ENCODE results near the gene C1orf21. TPM values are rescaled to one million over a fixed set of nuclear protein-coding genes. Genes with fewer than 3 reads are reported as not detected.

Gene C1orf21
- total RNA-seq, 4 donors from 2014 or later = 106 to 206 (median 154) TPM

DNA sequence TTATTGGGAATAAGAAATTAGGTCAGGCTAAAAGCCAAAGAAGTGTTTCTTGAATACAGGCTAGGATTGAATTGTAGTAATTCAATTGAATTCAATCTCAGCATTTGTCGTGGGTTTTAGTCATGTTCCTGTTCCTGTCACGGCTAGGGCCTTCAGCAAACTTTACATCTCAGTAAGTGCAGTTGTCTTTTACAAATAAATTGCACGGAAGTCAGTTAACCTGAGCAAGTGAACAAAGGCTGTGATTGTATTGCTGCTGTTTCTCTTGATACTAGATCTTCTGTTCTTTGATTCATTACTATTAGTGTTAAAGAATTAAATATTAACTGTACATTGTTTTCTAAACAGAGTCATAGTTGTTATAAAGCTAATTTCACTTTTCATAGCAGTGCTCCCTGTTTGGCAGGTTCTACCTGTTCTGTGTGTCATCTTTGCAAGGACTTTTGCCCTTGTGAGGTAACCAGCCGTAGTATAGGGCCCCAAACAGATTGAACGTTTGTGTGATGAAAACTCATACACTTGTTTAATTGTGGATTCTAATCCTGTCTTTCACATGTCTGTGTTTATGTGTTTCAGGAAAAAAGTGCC, 203.4 kb downstream of the C1orf21 start:
- in situ Hi-C loops (cut with MboI; ENCODE audit: low sequenced_read_pairs in 4 of 4) = no loop called here
- no peaks in the 10 kb centered on the region for H3K9me3 ChIP-seq
- H3K4me1 ChIP-seq = peaks cover 3 to 25% of the 10 kb centered on the region in 2 donors
- peaks cover 0 to 5% of the 10 kb centered on the region in 2 donors for H3K36me3 ChIP-seq
- H3K27me3 ChIP-seq = no peaks in the 10 kb centered on the region
- ATAC-seq (no peak), DNase-seq (no peak)
- H3K27ac ChIP-seq = peak overlapping the region; percentile 27 to 45 (median 39)
- H3K4me3 ChIP-seq = no peak overlapping the region
- TF ChIP-seq, protein P1, sequence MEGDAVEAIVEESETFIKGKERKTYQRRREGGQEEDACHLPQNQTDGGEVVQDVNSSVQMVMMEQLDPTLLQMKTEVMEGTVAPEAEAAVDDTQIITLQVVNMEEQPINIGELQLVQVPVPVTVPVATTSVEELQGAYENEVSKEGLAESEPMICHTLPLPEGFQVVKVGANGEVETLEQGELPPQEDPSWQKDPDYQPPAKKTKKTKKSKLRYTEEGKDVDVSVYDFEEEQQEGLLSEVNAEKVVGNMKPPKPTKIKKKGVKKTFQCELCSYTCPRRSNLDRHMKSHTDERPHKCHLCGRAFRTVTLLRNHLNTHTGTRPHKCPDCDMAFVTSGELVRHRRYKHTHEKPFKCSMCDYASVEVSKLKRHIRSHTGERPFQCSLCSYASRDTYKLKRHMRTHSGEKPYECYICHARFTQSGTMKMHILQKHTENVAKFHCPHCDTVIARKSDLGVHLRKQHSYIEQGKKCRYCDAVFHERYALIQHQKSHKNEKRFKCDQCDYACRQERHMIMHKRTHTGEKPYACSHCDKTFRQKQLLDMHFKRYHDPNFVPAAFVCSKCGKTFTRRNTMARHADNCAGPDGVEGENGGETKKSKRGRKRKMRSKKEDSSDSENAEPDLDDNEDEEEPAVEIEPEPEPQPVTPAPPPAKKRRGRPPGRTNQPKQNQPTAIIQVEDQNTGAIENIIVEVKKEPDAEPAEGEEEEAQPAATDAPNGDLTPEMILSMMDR (IDR thresholded peaks at IDR 0.05 in 4 of 5, conservative IDR thresholded peaks at IDR 0.05 in 1 of 5) = no peak
- no peak for TF ChIP-seq POLR2A (IDR thresholded peaks at IDR 0.05)
- intact Hi-C loops (cut with DNase I; ENCODE audit: low total_unique reads) = no loop called here

- H3K4me1 ChIP-seq = peaks cover 13 to 21% of the 10 kb centered on the region in 2 donors
- ATAC-seq (no peak), DNase-seq (no peak)
- TF ChIP-seq, protein P1 (IDR thresholded peaks at IDR 0.05 in 4 of 5, conservative IDR thresholded peaks at IDR 0.05 in 1 of 5) = no peak
- TF ChIP-seq POLR2A (IDR thresholded peaks at IDR 0.05) = no peak
- H3K9me3 ChIP-seq = no peaks in the 10 kb centered on the region
- in situ Hi-C loops (cut with MboI; ENCODE audit: low sequenced_read_pairs in 4 of 4) (no loop called here), intact Hi-C loops (cut with DNase I; ENCODE audit: low total_unique reads) (no loop called here)
- no peak overlapping the region for H3K4me3 ChIP-seq
- peaks cover 0 to 11% of the 10 kb centered on the region in 2 donors for H3K36me3 ChIP-seq
- H3K27ac ChIP-seq = peak overlapping the region in 1 of 4 donors; percentile 17
- H3K27me3 ChIP-seq = no peaks in the 10 kb centered on the region
Observed at GRCh38 chr1:184593597-184593996, 206.8 kb downstream of the C1orf21 start.

- Histone ChIP-seq H3K27me3 (no peaks in the 10 kb centered on the region), H3K9me3 (no peaks in the 10 kb centered on the region), H3K4me1 (peaks cover 6 to 10% of the 10 kb centered on the region in 2 donors), H3K4me3 (no peak overlapping the region), H3K36me3 (peaks cover 0 to 14% of the 10 kb centered on the region in 2 donors), H3K27ac (peak overlapping the region; percentile 45 to 51 (median 48))
- peak; percentile 23 to 64 for DNase-seq
- in situ Hi-C loops (cut with MboI; ENCODE audit: low sequenced_read_pairs in 4 of 4) (no loop called here), intact Hi-C loops (cut with DNase I; ENCODE audit: low total_unique reads) (no loop called here)
- TF ChIP-seq, protein P1 (IDR thresholded peaks at IDR 0.05 in 4 of 5, conservative IDR thresholded peaks at IDR 0.05 in 1 of 5) = no peak
- no peak for TF ChIP-seq POLR2A (IDR thresholded peaks at IDR 0.05)
- peak; percentile 85 to 97 for ATAC-seq
Observed at GRCh38 chr1:184595596-184595995, 208.8 kb downstream of the C1orf21 start.

- H3K9me3 ChIP-seq = no peaks in the 10 kb centered on the region
Observed at GRCh38 chr1:184596950-184597645, 210.3 kb downstream of the C1orf21 start.

More at GRCh38 chr1:184596950-184597645, 210.3 kb downstream of the C1orf21 start:
- Histone ChIP-seq H3K4me3 (no peak overlapping the region), H3K36me3 (peaks cover 0 to 10% of the 10 kb centered on the region in 2 donors), H3K27me3 (no peaks in the 10 kb centered on the region), H3K27ac (peak overlapping the region; percentile 6 to 56 (median 49)), H3K4me1 (peaks cover 6 to 10% of the 10 kb centered on the region in 2 donors)
- no peak for ATAC-seq
- in situ Hi-C loops (cut with MboI; ENCODE audit: low sequenced_read_pairs in 4 of 4) = no loop called here
- TF ChIP-seq POLR2A (IDR thresholded peaks at IDR 0.05) = no peak
- TF ChIP-seq, protein P1 (IDR thresholded peaks at IDR 0.05 in 4 of 5, conservative IDR thresholded peaks at IDR 0.05 in 1 of 5) = peak in 1 of 5 experiments; percentile 14
- intact Hi-C loops (cut with DNase I; ENCODE audit: low total_unique reads) = no loop called here
- no peak for DNase-seq

All from gastrocnemius medialis (tissue), 4 donors.